ENCODE data around the gene SUSD1. TPM values are rescaled to one million over a fixed set of nuclear protein-coding genes. Genes with fewer than 3 reads are reported as not detected.

SUSD1 gene
- polyA plus RNA-seq, 1 donor (not counting 4 experiments of a cell fraction or from before 2014, with no cell fraction given): 3.6 TPM

GRCh38 chr9:112091810-112092209 is 83.3 kb downstream of the SUSD1 start:
- H3K4me2 ChIP-seq (ENCODE audit: control insufficient read depth, extremely low read depth, insufficient read depth, low read depth, low read length): no peak overlapping the region
- dilution Hi-C loops (cut with MboI; ENCODE audit: extremely low pct_ligation_motif_present, low sequenced_read_pairs): no loop called here
- DNase-seq (ENCODE audit: low read depth, low spot score): no peak

GRCh38 chr9:112087506-112087905 is 87.6 kb downstream of the SUSD1 start:
- Histone ChIP-seq H3K9me1 (ENCODE audit: control insufficient read depth, extremely low read depth, insufficient read depth, low read length) (no peaks in the 10 kb centered on the region), H2AFZ (ENCODE audit: control insufficient read depth, low read length) (no peak overlapping the region), H3K27me3 (ENCODE audit: control insufficient read depth, extremely low read depth, insufficient read depth, low read length) (no peaks in the 10 kb centered on the region), H3K9ac (ENCODE audit: control insufficient read depth, extremely low read depth, insufficient read depth, low read length) (no peak overlapping the region), H3K36me3 (ENCODE audit: control insufficient read depth in 2 of 2, extremely low read depth in 1 of 2, insufficient read depth in 2 of 2, low read length in 2 of 2) (no peaks in the 10 kb centered on the region), H4K20me1 (ENCODE audit: control insufficient read depth, extremely low read depth, insufficient read depth, low read length) (no peaks in the 10 kb centered on the region), H3K4me3 (ENCODE audit: control insufficient read depth in 2 of 3, extremely low read depth in 1 of 3, insufficient read depth in 2 of 3, low read depth in 1 of 3, low read length in 3 of 3) (no peak overlapping the region), H3K9me3 (ENCODE audit: control insufficient read depth, low read depth, low read length) (no peaks in the 10 kb centered on the region), H3K79me2 (ENCODE audit: control insufficient read depth, insufficient read depth, low read length) (no peaks in the 10 kb centered on the region), H3K4me2 (ENCODE audit: control insufficient read depth, extremely low read depth, insufficient read depth, low read depth, low read length) (no peak overlapping the region), H3K27ac (ENCODE audit: control insufficient read depth, insufficient read depth, low read length) (no peak overlapping the region), H3K4me1 (ENCODE audit: control insufficient read depth, extremely low read depth, insufficient read depth, low read length) (no peaks in the 10 kb centered on the region)
- DNase-seq (ENCODE audit: low read depth, low spot score) (no peak), FAIRE-seq (no peak)
- TF ChIP-seq CTCF (optimal IDR thresholded peaks at IDR 0.05 in 1 of 3, IDR thresholded peaks at IDR 0.05 in 1 of 3, conservative IDR thresholded peaks at IDR 0.05 in 1 of 3; ENCODE audit: extremely low read depth in 1 of 3, insufficient read depth in 2 of 3, low read length in 3 of 3) (no peak), EZH2 (IDR thresholded peaks at IDR 0.05; ENCODE audit: low read length) (no peak)
- dilution Hi-C loops (cut with MboI; ENCODE audit: extremely low pct_ligation_motif_present, low sequenced_read_pairs): no loop called here

More at GRCh38 chr9:112091810-112092209, 83.3 kb downstream of the SUSD1 start:
- no peak for FAIRE-seq
- Histone ChIP-seq H3K27me3 (ENCODE audit: control insufficient read depth, extremely low read depth, insufficient read depth, low read length) (no peaks in the 10 kb centered on the region), H3K27ac (ENCODE audit: control insufficient read depth, insufficient read depth, low read length) (no peak overlapping the region), H4K20me1 (ENCODE audit: control insufficient read depth, extremely low read depth, insufficient read depth, low read length) (no peaks in the 10 kb centered on the region), H3K4me3 (ENCODE audit: control insufficient read depth in 2 of 3, extremely low read depth in 1 of 3, insufficient read depth in 2 of 3, low read depth in 1 of 3, low read length in 3 of 3) (no peak overlapping the region), H3K9me3 (ENCODE audit: control insufficient read depth, low read depth, low read length) (no peaks in the 10 kb centered on the region), H3K9me1 (ENCODE audit: control insufficient read depth, extremely low read depth, insufficient read depth, low read length) (no peaks in the 10 kb centered on the region), H3K79me2 (ENCODE audit: control insufficient read depth, insufficient read depth, low read length) (no peaks in the 10 kb centered on the region), H3K4me1 (ENCODE audit: control insufficient read depth, extremely low read depth, insufficient read depth, low read length) (no peaks in the 10 kb centered on the region), H3K9ac (ENCODE audit: control insufficient read depth, extremely low read depth, insufficient read depth, low read length) (no peak overlapping the region), H2AFZ (ENCODE audit: control insufficient read depth, low read length) (no peak overlapping the region), H3K36me3 (ENCODE audit: control insufficient read depth in 2 of 2, extremely low read depth in 1 of 2, insufficient read depth in 2 of 2, low read length in 2 of 2) (no peaks in the 10 kb centered on the region)
- TF ChIP-seq CTCF (optimal IDR thresholded peaks at IDR 0.05 in 1 of 3, IDR thresholded peaks at IDR 0.05 in 1 of 3, conservative IDR thresholded peaks at IDR 0.05 in 1 of 3; ENCODE audit: extremely low read depth in 1 of 3, insufficient read depth in 2 of 3, low read length in 3 of 3) (peak; percentile 31 to 64 (median 31)), EZH2 (IDR thresholded peaks at IDR 0.05; ENCODE audit: low read length) (no peak)

Measured in keratinocyte (primary cell).